ENCODE measurements around the gene IFT57. TPM values are rescaled to one million over a fixed set of nuclear protein-coding genes. Genes with fewer than 3 reads are reported as not detected.

The IFT57 gene
- total and polyA plus RNA-seq, 2 donors (not counting 1 experiment from before 2014, with no cell fraction given): 53.6 to 94.4 TPM

- no peaks in the 10 kb centered on the region for H4K20me1 ChIP-seq (ENCODE audit: control insufficient read depth, insufficient read depth, low read length, poor library complexity, severe bottlenecking)
- no peak for DNase-seq
- peaks cover 17% of the 10 kb centered on the region for H3K4me1 Mint-ChIP-seq
These were observed 68.7 kb downstream of the IFT57 start for GRCh38 chr3:108153451-108153981.

More at GRCh38 chr3:108153451-108153981, 68.7 kb downstream of the IFT57 start:
- 95% methylated on average over 5 of the region's 7 CpGs for WGBS (ENCODE audit: insufficient coverage)
- Histone ChIP-seq H3K4me1 (ENCODE audit: control insufficient read depth in 2 of 2, insufficient read depth in 2 of 2, low read length in 2 of 2) (no peaks in the 10 kb centered on the region), H3K27me3 (replicated peaks in 1 of 4; ENCODE audit: control extremely low read depth in 1 of 4, control insufficient read depth in 3 of 4, insufficient read depth in 4 of 4, low read length in 3 of 4) (no peaks in the 10 kb centered on the region), H3K36me3 (replicated peaks in 1 of 2; ENCODE audit: control extremely low read depth in 1 of 2, control insufficient read depth in 1 of 2, extremely low read depth in 1 of 2, insufficient read depth in 2 of 2, low read length in 1 of 2) (no peaks in the 10 kb centered on the region), H2AFZ (ENCODE audit: insufficient read depth, low read depth, low read length, poor library complexity, severe bottlenecking) (no peak overlapping the region), H3K9me3 (ENCODE audit: control extremely low read depth in 1 of 3, control insufficient read depth in 2 of 3, insufficient read depth in 1 of 3, low read length in 2 of 3) (peaks cover 0 to 13% (median 4%) of the 10 kb centered on the region in 3 donors), H3K4me3 (ENCODE audit: control extremely low read depth in 1 of 5, extremely low read depth in 1 of 5, insufficient read depth in 1 of 5, low read depth in 2 of 5, low read length in 4 of 5) (no peak overlapping the region), H3K27ac (ENCODE audit: low read length in 2 of 2) (no peak overlapping the region), H3K79me2 (ENCODE audit: control insufficient read depth, insufficient read depth, low read length) (peaks cover 4% of the 10 kb centered on the region), H3K4me2 (replicated peaks; ENCODE audit: low read depth, low read length, poor library complexity, severe bottlenecking) (no peak overlapping the region), H3K9ac (ENCODE audit: low read length) (no peak overlapping the region)
- ChIA-PET POLR2A (no interaction called here), CTCF (interaction anchor here (1.1 to 1.6 kb wide), 3 partner anchors 22 to 32 kb away, joined by 3 to 5 read pairs (median 4); no protein-coding TSS in a partner anchor)
- TF ChIP-seq EZH2 (IDR thresholded peaks at IDR 0.05; ENCODE audit: borderline replicate concordance, insufficient read depth, low read depth, low read length, poor library complexity, severe bottlenecking) (no peak), CTCF (IDR thresholded peaks at IDR 0.05) (no peak)
- intact Hi-C loops (cut with micrococcal nuclease): no loop called here
- Mint-ChIP-seq H3K4me3 (no peak overlapping the region), H3K27me3 (no peaks in the 10 kb centered on the region), H3K9me3 (ENCODE audit: insufficient read depth) (peaks cover 8% of the 10 kb centered on the region), H3K27ac (no peak overlapping the region)
- ATAC-seq (ENCODE audit: low read depth): no peak

Measured in B cell (primary cell).